OCI-LY3 (cell line): Measurements from ENCODE around the gene PRODH2.

Source experiments
- EZH2phosphoT487 ChIP-seq: fragments of 200-600 bp; shearing (Covaris generic); IDR thresholded peaks from 2 replicates; pipeline ENCODE4 v1.6.1; 2018; ENCODE audit warnings: antibody characterized with exemption, mixed run types, low read depth
- TF ChIP-seq, protein P1 (sequence below): fragments of 200-600, 300-600 bp; sonication (generic); IDR thresholded peaks from 2 replicates; pipeline ENCODE4 v1.5.1; 2014; ENCODE audit warnings: antibody characterized with exemption, low read length, low read depth

DNA sequence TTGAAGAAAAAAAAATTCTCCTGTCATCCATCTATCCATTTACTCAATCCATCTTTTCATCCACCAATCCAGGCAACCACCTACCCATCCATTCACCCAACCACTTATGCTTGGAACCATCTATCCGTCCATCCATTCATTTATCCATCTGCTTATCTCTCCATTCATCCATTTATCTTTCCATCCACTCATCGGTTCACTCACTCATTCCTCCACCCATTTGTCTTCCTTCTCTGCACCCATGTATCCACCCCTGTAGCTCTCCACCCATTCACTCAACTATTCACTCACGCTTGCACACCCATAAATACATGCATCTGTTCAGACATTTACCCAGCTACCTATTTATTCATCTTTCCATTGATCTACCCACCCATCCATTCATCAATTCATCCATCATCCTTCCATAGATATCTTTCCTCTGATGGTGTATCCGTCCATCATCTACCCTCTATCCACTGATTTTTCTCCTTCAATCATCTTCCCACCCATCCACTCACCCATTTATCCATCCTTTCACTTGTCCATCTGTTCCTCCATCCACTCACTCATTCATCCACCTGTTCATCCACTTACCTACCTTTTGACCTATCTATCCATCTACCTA, 30.1 kb upstream of the PRODH2 start:
- TF ChIP-seq, protein P1, sequence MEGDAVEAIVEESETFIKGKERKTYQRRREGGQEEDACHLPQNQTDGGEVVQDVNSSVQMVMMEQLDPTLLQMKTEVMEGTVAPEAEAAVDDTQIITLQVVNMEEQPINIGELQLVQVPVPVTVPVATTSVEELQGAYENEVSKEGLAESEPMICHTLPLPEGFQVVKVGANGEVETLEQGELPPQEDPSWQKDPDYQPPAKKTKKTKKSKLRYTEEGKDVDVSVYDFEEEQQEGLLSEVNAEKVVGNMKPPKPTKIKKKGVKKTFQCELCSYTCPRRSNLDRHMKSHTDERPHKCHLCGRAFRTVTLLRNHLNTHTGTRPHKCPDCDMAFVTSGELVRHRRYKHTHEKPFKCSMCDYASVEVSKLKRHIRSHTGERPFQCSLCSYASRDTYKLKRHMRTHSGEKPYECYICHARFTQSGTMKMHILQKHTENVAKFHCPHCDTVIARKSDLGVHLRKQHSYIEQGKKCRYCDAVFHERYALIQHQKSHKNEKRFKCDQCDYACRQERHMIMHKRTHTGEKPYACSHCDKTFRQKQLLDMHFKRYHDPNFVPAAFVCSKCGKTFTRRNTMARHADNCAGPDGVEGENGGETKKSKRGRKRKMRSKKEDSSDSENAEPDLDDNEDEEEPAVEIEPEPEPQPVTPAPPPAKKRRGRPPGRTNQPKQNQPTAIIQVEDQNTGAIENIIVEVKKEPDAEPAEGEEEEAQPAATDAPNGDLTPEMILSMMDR: no peak
- no peak for TF ChIP-seq EZH2phosphoT487
